Measurements from ENCODE around the gene SHKBP1.

- TF ChIP-seq CTCF (IDR thresholded peaks at IDR 0.05; ENCODE audit: low read depth, low read length, missing input control): no peak
- TF ChIP-seq MAX (IDR thresholded peaks at IDR 0.05): no peak
- TF ChIP-seq RAD21 (IDR thresholded peaks at IDR 0.05): no peak
- no peak for TF ChIP-seq YY1 (IDR thresholded peaks at IDR 0.05)
These were observed 20.1 kb downstream of the SHKBP1 start for GRCh38 chr19:40596608-40597328.
